Upper lobe of left lung (tissue), 4 donors: ENCODE measurements around the gene PARG.

Source experiments
- EP300 ChIP-seq, 4 donors: sonication (generic); formaldehyde crosslinking; IDR thresholded peaks; one replicate each; pipeline ENCODE4 v1.5.1; 2017; ENCODE audit warnings: antibody characterized with exemption in 4 of 4, control low read depth in 2 of 4
- POLR2A ChIP-seq, 4 donors: fragments of 450-650 bp; IDR thresholded peaks; one replicate each; pipeline ENCODE4 v1.5.1; 2016 to 2017; ENCODE audit warnings: antibody characterized with exemption in 4 of 4, mild to moderate bottlenecking in 2 of 4
- POLR2AphosphoS5 ChIP-seq, 2 donors: sonication (generic); formaldehyde crosslinking; IDR thresholded peaks; one replicate each; pipeline ENCODE4 v1.5.1; 2017; ENCODE audit warnings: antibody characterized with exemption in 2 of 2
- TF ChIP-seq, protein P1 (sequence below), 6 experiments: fragments of 450-650 bp in 4 of 6; fragments of 200-600 bp in 2 of 6; sonication (generic) in 2 of 6; IDR thresholded peaks; one replicate each; pipeline ENCODE4 v1.5.1; 2016 to 2019; ENCODE audit warnings: antibody characterized with exemption in 6 of 6

DNA sequence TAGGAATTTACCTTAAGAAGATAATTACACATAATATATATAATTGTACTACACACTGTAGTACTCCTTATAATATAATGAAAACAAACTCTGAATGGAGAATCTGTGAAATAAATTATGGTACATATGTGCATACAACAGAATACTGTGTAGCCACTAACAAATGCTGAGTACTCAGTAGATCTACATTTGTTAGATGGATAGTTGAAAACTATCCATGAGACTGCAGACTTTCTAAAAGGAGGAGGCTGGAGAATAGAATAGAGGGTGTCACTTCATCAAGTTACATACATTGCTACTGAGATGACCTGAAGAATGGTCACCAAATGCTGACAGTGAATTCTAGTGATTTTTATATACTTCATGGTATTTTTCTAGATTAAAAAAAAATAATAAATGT is 111.0 kb downstream of the PARG start:
- TF ChIP-seq, protein P1, sequence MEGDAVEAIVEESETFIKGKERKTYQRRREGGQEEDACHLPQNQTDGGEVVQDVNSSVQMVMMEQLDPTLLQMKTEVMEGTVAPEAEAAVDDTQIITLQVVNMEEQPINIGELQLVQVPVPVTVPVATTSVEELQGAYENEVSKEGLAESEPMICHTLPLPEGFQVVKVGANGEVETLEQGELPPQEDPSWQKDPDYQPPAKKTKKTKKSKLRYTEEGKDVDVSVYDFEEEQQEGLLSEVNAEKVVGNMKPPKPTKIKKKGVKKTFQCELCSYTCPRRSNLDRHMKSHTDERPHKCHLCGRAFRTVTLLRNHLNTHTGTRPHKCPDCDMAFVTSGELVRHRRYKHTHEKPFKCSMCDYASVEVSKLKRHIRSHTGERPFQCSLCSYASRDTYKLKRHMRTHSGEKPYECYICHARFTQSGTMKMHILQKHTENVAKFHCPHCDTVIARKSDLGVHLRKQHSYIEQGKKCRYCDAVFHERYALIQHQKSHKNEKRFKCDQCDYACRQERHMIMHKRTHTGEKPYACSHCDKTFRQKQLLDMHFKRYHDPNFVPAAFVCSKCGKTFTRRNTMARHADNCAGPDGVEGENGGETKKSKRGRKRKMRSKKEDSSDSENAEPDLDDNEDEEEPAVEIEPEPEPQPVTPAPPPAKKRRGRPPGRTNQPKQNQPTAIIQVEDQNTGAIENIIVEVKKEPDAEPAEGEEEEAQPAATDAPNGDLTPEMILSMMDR (IDR thresholded peaks at IDR 0.05): no peak
- TF ChIP-seq POLR2AphosphoS5 (IDR thresholded peaks at IDR 0.05) (no peak), POLR2A (IDR thresholded peaks at IDR 0.05) (no peak), EP300 (IDR thresholded peaks at IDR 0.05) (no peak)
